ENCODE measurements around the gene UPK3BL2.
"Not testable (repeated sequence)": the region's sequence is repeated elsewhere in the genome, so short reads cannot be mapped to it uniquely, and the experiment has no call there.

- not testable (repeated sequence) for TF ChIP-seq POLR2A, CTCF (IDR thresholded peaks at IDR 0.05)
Observed at GRCh38 chr7:102527182-102527581, 16.3 kb downstream of the UPK3BL2 start.
